ENCODE results near the gene IFT20.
"Not testable (repeated sequence)": the region's sequence is repeated elsewhere in the genome, so short reads cannot be mapped to it uniquely, and the experiment has no call there.

The IFT20 gene

DNA sequence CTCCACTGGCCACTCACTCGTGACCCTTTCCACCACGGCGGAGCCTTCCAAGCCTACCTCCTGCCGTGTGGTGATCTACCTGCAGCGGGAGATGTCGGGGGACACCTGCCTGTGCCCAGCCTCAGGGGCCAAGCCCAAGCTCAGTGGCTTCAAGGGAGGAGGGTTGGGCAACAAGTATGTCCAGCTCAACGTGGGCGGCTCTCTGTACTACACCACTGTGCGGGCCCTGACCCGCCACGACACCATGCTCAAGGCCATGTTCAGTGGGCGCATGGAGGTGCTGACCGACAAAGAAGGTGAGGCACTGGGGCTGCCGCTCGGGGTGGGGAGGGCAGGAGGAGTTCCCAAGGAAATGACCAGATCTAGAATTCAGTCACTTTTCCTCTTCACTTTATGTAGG, 4.2 kb upstream of the IFT20 start:
- Histone ChIP-seq H3K4me3 (ENCODE audit: low read depth, low read length, poor library complexity, severe bottlenecking) (no peak overlapping the region), H3K9ac (ENCODE audit: low read length) (no peak overlapping the region), H3K36me3 (ENCODE audit: insufficient read depth, low read length) (peaks cover 23% of the 10 kb centered on the region), H3K4me1 (ENCODE audit: insufficient read depth, low read length, severe bottlenecking) (peaks cover 25% of the 10 kb centered on the region), H3K9me2 (ENCODE audit: low read depth, low read length) (no peaks in the 10 kb centered on the region), H3K27me3 (ENCODE audit: insufficient read depth, low read length) (no peaks in the 10 kb centered on the region), H3K79me2 (ENCODE audit: insufficient read depth, low read length) (no peaks in the 10 kb centered on the region), H3K27ac (ENCODE audit: low read depth, low read length, poor library complexity, severe bottlenecking) (no peak overlapping the region), H3F3A (ENCODE audit: insufficient read depth, low read length) (no peaks in the 10 kb centered on the region), H3K4me2 (ENCODE audit: low read length) (no peak overlapping the region), H3K9me3 (ENCODE audit: low read length) (no peaks in the 10 kb centered on the region), H4K20me1 (ENCODE audit: insufficient read depth, low read length) (no peaks in the 10 kb centered on the region), H2AFZ (ENCODE audit: low read length) (no peak overlapping the region)
- no peak for TF ChIP-seq EZH2 (IDR thresholded peaks at IDR 0.05; ENCODE audit: borderline replicate concordance, low read length)
- TF ChIP-seq, protein P1, sequence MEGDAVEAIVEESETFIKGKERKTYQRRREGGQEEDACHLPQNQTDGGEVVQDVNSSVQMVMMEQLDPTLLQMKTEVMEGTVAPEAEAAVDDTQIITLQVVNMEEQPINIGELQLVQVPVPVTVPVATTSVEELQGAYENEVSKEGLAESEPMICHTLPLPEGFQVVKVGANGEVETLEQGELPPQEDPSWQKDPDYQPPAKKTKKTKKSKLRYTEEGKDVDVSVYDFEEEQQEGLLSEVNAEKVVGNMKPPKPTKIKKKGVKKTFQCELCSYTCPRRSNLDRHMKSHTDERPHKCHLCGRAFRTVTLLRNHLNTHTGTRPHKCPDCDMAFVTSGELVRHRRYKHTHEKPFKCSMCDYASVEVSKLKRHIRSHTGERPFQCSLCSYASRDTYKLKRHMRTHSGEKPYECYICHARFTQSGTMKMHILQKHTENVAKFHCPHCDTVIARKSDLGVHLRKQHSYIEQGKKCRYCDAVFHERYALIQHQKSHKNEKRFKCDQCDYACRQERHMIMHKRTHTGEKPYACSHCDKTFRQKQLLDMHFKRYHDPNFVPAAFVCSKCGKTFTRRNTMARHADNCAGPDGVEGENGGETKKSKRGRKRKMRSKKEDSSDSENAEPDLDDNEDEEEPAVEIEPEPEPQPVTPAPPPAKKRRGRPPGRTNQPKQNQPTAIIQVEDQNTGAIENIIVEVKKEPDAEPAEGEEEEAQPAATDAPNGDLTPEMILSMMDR (IDR thresholded peaks at IDR 0.05; ENCODE audit: low read length): no peak

DNA sequence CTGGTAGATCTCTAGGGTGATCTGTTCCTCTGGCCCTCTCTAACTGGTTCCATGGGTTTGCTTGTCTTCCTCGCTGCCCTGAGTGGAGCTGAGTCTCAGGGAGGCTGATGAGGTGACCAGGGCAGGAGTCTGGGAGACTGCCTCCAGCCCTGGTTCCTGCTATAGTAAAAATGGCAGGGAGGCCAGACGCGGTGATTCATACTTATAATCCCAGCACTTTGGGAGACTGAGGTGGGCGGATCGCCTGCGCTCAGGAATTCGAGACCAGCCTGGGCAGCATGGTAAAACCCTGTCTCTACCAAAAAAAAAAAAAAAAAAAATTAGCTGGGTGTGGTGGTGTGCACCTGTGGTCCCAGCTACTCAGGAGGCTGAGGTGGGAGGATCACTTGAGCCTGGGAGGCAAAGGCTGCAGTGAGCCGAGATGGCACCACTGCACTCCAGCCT, 3.5 kb upstream of the IFT20 start:
- not testable (repeated sequence) for H3K9ac ChIP-seq (ENCODE audit: low read length); H3K79me2 ChIP-seq (ENCODE audit: insufficient read depth, low read length); H3F3A ChIP-seq (ENCODE audit: insufficient read depth, low read length); H3K4me3 ChIP-seq (ENCODE audit: low read depth, low read length, poor library complexity, severe bottlenecking); H3K9me2 ChIP-seq (ENCODE audit: low read depth, low read length); H3K27me3 ChIP-seq (ENCODE audit: insufficient read depth, low read length); H3K9me3 ChIP-seq (ENCODE audit: low read length); H2AFZ ChIP-seq (ENCODE audit: low read length); H4K20me1 ChIP-seq (ENCODE audit: insufficient read depth, low read length); H3K4me2 ChIP-seq (ENCODE audit: low read length); H3K27ac ChIP-seq (ENCODE audit: low read depth, low read length, poor library complexity, severe bottlenecking)
- Histone ChIP-seq H3K4me1 (ENCODE audit: insufficient read depth, low read length, severe bottlenecking) (peaks cover 25% of the 10 kb centered on the region), H3K36me3 (ENCODE audit: insufficient read depth, low read length) (peaks cover 20% of the 10 kb centered on the region; the same call in 1 of the 2 replicates)

DNA sequence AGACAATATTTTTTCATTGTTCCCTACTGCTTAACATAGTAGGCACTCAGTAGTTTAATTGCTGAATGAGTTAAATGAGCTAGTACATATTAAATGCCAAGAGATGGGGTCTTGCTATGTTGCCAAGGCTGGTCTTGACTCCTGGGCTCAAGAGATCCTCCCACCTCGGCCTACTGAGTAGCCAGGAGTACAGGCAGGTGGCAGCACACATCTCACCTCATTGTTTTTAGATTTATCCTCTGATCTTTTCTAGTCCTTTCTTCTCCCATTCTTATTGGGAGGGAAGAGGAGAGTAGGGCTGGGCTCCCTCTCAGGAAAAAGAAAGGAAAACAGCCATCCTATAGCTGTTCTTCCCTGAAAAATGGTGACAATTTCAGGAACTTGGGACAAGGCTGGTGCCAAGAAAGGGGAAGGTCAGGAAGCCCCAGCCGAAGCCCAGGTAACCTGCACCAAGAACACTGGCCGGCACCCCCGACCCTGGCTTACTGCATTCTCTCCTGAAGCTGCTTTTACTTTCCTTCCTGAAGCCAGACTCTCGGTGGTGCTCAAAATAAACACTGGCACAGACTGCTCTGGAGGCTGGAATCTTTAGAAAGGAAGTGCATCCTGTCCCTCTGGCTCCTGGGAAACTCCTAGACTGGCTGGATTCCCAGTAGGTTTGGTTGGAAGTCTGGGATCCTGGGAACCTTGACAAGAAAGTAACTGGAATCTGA, 2.9 kb upstream of the IFT20 start:
- Histone ChIP-seq H3K4me2 (ENCODE audit: low read length) (no peak overlapping the region), H3K9me3 (ENCODE audit: low read length) (no peaks in the 10 kb centered on the region), H3K4me1 (ENCODE audit: insufficient read depth, low read length, severe bottlenecking) (peaks cover 26% of the 10 kb centered on the region), H3K36me3 (ENCODE audit: insufficient read depth, low read length) (peaks cover 20% of the 10 kb centered on the region; the same call in 1 of the 2 replicates), H3K9ac (ENCODE audit: low read length) (no peak overlapping the region), H4K20me1 (ENCODE audit: insufficient read depth, low read length) (no peaks in the 10 kb centered on the region), H2AFZ (ENCODE audit: low read length) (no peak overlapping the region), H3K9me2 (ENCODE audit: low read depth, low read length) (no peaks in the 10 kb centered on the region), H3K4me3 (ENCODE audit: low read depth, low read length, poor library complexity, severe bottlenecking) (no peak overlapping the region), H3K27me3 (ENCODE audit: insufficient read depth, low read length) (no peaks in the 10 kb centered on the region), H3K79me2 (ENCODE audit: insufficient read depth, low read length) (no peaks in the 10 kb centered on the region), H3F3A (ENCODE audit: insufficient read depth, low read length) (no peaks in the 10 kb centered on the region), H3K27ac (ENCODE audit: low read depth, low read length, poor library complexity, severe bottlenecking) (no peak overlapping the region)
- TF ChIP-seq, protein P1 (IDR thresholded peaks at IDR 0.05; ENCODE audit: low read length): no peak; the same call in 1 of the 2 replicates
- TF ChIP-seq EZH2 (IDR thresholded peaks at IDR 0.05; ENCODE audit: borderline replicate concordance, low read length): no peak

Measured in OCI-LY1 (cell line).